HEK293 (cell line): Measurements from ENCODE around the gene ANKRD28.

Experiments
- TCF7L2 ChIP-seq: IDR thresholded peaks from 2 replicates; pipeline ENCODE4 v1.6.1; 2011; ENCODE audit warnings: low read depth, mild to moderate bottlenecking, inconsistent platforms, low read length, moderate library complexity, borderline replicate concordance
- WT1 ChIP-seq: fragments of 450-650 bp; formaldehyde crosslinking; IDR thresholded peaks from 2 replicates; pipeline ENCODE4 v1.5.1; 2016; ENCODE audit warnings: missing biosample characterization, missing genetic modification characterization
- ZBTB7A ChIP-seq: fragments of 450-650 bp; formaldehyde crosslinking; IDR thresholded peaks from 2 replicates; pipeline ENCODE4 v1.5.1; 2016; ENCODE audit warnings: low read depth, missing biosample characterization, missing genetic modification characterization
- TF ChIP-seq, protein P1 (sequence below): fragments of 450-650 bp; formaldehyde crosslinking; IDR thresholded peaks from 2 replicates; pipeline ENCODE4 v1.5.1; 2016; ENCODE audit warnings: missing biosample characterization, missing genetic modification characterization
- TF ChIP-seq, protein P2 (sequence below): fragments of 450-650 bp; formaldehyde crosslinking; IDR thresholded peaks from 2 replicates; pipeline ENCODE4 v1.5.1; 2016; ENCODE audit warnings: missing biosample characterization, missing genetic modification characterization
- TF ChIP-seq, protein P3 (sequence below): fragments of 450-650 bp; formaldehyde crosslinking; IDR thresholded peaks from 2 replicates; pipeline ENCODE4 v1.5.1; 2016; ENCODE audit warnings: missing biosample characterization, missing genetic modification characterization

DNA sequence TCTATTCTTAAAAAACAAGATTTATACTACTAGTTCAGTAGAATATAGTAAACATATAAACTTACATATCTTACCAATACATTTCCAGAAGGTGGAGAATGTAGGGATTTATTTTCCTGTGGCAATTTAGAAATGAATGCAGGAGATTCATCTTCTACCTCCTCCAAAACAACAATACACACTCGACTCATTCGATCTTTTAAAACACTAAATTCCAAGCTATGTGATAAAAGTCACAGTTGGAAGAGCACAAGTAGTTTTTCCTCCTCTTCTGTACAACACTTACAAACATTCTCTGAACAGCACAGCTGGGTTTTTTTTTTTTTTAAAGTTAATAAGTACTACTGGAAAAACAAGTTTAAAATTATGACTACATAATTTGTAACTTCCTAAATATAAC lies 1.4 kb downstream of the ANKRD28 start:
- TF ChIP-seq ZBTB7A (tag by site-specific recombination) (no peak), WT1 (tag by site-specific recombination) (no peak), TCF7L2 (no peak)
- TF ChIP-seq, protein P1, sequence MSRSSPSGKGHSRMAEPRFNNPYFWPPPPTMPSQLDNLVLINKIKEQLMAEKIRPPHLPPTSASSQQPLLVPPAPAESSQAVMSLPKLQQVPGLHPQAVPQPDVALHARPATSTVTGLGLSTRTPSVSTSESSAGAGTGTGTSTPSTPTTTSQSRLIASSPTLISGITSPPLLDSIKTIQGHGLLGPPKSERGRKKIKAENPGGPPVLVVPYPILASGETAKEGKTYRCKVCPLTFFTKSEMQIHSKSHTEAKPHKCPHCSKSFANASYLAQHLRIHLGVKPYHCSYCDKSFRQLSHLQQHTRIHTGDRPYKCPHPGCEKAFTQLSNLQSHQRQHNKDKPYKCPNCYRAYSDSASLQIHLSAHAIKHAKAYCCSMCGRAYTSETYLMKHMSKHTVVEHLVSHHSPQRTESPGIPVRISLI (tag by site-specific recombination) = no peak
- TF ChIP-seq, protein P2, sequence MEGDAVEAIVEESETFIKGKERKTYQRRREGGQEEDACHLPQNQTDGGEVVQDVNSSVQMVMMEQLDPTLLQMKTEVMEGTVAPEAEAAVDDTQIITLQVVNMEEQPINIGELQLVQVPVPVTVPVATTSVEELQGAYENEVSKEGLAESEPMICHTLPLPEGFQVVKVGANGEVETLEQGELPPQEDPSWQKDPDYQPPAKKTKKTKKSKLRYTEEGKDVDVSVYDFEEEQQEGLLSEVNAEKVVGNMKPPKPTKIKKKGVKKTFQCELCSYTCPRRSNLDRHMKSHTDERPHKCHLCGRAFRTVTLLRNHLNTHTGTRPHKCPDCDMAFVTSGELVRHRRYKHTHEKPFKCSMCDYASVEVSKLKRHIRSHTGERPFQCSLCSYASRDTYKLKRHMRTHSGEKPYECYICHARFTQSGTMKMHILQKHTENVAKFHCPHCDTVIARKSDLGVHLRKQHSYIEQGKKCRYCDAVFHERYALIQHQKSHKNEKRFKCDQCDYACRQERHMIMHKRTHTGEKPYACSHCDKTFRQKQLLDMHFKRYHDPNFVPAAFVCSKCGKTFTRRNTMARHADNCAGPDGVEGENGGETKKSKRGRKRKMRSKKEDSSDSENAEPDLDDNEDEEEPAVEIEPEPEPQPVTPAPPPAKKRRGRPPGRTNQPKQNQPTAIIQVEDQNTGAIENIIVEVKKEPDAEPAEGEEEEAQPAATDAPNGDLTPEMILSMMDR (tag by site-specific recombination) = no peak
- TF ChIP-seq, protein P3, sequence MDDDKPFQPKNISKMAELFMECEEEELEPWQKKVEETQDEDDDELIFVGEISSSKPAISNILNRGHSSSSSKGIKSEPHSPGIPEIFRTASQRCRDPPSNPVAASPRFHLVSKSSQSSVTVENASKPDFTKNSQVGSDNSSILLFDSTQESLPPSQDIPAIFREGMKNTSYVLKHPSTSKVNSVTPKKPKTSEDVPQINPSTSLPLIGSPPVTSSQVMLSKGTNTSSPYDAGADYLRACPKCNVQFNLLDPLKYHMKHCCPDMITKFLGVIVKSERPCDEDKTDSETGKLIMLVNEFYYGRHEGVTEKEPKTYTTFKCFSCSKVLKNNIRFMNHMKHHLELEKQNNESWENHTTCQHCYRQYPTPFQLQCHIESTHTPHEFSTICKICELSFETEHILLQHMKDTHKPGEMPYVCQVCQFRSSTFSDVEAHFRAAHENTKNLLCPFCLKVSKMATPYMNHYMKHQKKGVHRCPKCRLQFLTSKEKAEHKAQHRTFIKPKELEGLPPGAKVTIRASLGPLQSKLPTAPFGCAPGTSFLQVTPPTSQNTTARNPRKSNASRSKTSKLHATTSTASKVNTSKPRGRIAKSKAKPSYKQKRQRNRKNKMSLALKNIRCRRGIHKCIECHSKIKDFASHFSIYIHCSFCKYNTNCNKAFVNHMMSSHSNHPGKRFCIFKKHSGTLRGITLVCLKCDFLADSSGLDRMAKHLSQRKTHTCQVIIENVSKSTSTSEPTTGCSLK (tag by site-specific recombination) = no peak
